K562 (cell line): ENCODE data around the gene TGM5. TPM values are rescaled to one million over a fixed set of nuclear protein-coding genes. Genes with fewer than 3 reads are reported as not detected.

Source experiments
- BRF2 ChIP-seq: IDR thresholded peaks from 3 replicates; pipeline ENCODE4 v1.6.1; 2011; ENCODE audit warnings: borderline replicate concordance, mild to moderate bottlenecking; ENCODE audit not compliant: insufficient read length, insufficient read depth
- CBX1 ChIP-seq: sonication (generic); IDR thresholded peaks from 2 replicates; pipeline ENCODE4 v1.6.1; 2016; ENCODE audit warnings: antibody characterized with exemption, low read depth, mild to moderate bottlenecking
- CSDE1 ChIP-seq, 2 experiments: fragments of 450-650 bp; IDR thresholded peaks; 2 replicates each; pipeline ENCODE4 v1.6.1; 2016; ENCODE audit warnings: mild to moderate bottlenecking in 1 of 2
- CTCF ChIP-seq, 3 experiments: IDR thresholded peaks in 2 of 3; conservative IDR thresholded peaks in 1 of 3; 2 replicates each; pipeline ENCODE4 v1.5.1; 2011 to 2012; ENCODE audit warnings: low read length in 3 of 3, mild to moderate bottlenecking in 3 of 3, control low read depth in 2 of 3, improper control_type of control experiment in 1 of 3, inconsistent platforms in 1 of 3, low read depth in 1 of 3, mixed read lengths in 1 of 3, moderate library complexity in 1 of 3; ENCODE audit not compliant: insufficient read depth in 2 of 3
- E2F4 ChIP-seq: sonication (generic); formaldehyde crosslinking; IDR thresholded peaks from 2 replicates; pipeline ENCODE4 v1.8.0; 2022; ENCODE audit warnings: mild to moderate bottlenecking, low read depth, missing genetic modification reagents
- FOXP4 ChIP-seq: sonication (generic); formaldehyde crosslinking; IDR thresholded peaks from 2 replicates; pipeline ENCODE4 v1.8.0; 2022; ENCODE audit warnings: mild to moderate bottlenecking, missing genetic modification reagents, borderline replicate concordance
- MEIS2 ChIP-seq: fragments of 450-650 bp; IDR thresholded peaks from 2 replicates; pipeline ENCODE4 v1.6.1; 2014; ENCODE audit warnings: mild to moderate bottlenecking; ENCODE audit not compliant: partially characterized antibody
- POLR2A ChIP-seq: fragments of 450-650 bp; conservative IDR thresholded peaks from 2 replicates; pipeline ENCODE4 v1.6.1; 2016
- POLR2AphosphoS5 ChIP-seq: IDR thresholded peaks from 2 replicates; pipeline ENCODE4 v1.6.1; 2011; ENCODE audit warnings: mild to moderate bottlenecking, low read depth, low read length, moderate library complexity; ENCODE audit not compliant: control insufficient read depth, insufficient read depth
- PRPF4 ChIP-seq: fragments of 200-400 bp; formaldehyde crosslinking; IDR thresholded peaks from one replicate; pipeline ENCODE4 v1.6.1; 2017; ENCODE audit warnings: low read length, low read depth, mild to moderate bottlenecking; ENCODE audit not compliant: insufficient read depth, poor library complexity, severe bottlenecking
- RAD21 ChIP-seq, 2 experiments: fragments of 250-450 bp in 1 of 2; fragments of 450-650 bp in 1 of 2; sonication (Bioruptor Pico) in 1 of 2; formaldehyde crosslinking in 1 of 2; IDR thresholded peaks in 1 of 2; conservative IDR thresholded peaks in 1 of 2; 2 replicates each; pipeline versions ENCODE4 v1.4.0 to v1.8.0; 2020 to 2022; ENCODE audit warnings: mild to moderate bottlenecking in 2 of 2, moderate library complexity in 1 of 2
- RBM22 ChIP-seq: fragments of 200-400 bp; formaldehyde crosslinking; IDR thresholded peaks from 2 replicates; pipeline ENCODE4 v1.6.1; 2018; ENCODE audit warnings: low read length, low read depth; ENCODE audit not compliant: poor library complexity, severe bottlenecking
- SMC3 ChIP-seq: conservative IDR thresholded peaks from 2 replicates; pipeline ENCODE4 v1.6.1; 2011; ENCODE audit warnings: low read depth, low read length, improper control_type of control experiment; ENCODE audit not compliant: insufficient read depth
- U2AF2 ChIP-seq: fragments of 200-400 bp; formaldehyde crosslinking; optimal IDR thresholded peaks from 2 replicates; pipeline ENCODE3; 2017; ENCODE audit warnings: low read depth, mild to moderate bottlenecking, low read length
- ZNF398 ChIP-seq: fragments of 250-450 bp; sonication (Bioruptor Pico); IDR thresholded peaks from 2 replicates; pipeline ENCODE4 v1.8.0; 2021; ENCODE audit warnings: moderate library complexity, mild to moderate bottlenecking, inconsistent platforms
- polyA plus RNA-seq, 8 experiments: library from polyadenylated mRNA; depleted of rRNA in 4 of 8; stranded (reverse) in 5 of 8; unstranded in 3 of 8; fragments of >200 nt; fragmentation: Nextera tagmentation in 2 of 8; fragmentation: Illumina TruSeq in 1 of 8; extraction: Ambion mirVana in 2 of 8; extraction: Trizol in 1 of 8; gene quantifications; 2 replicates each; pipeline versions ENCODE4 v1.2.1 to v1.2.3, GENCODE V29; 2011 to 2014; ENCODE audit warnings: inconsistent platforms in 1 of 8, missing spikeins in 1 of 8
- total RNA-seq, 7 experiments: library from RNA; depleted of rRNA in 6 of 7; stranded (reverse); fragments of >200 nt in 6 of 7; fragmentation: Illumina TruSeq in 2 of 7; extraction: Trizol in 2 of 7; gene quantifications; 2 replicates each; pipeline versions ENCODE4 v1.2.1 to v1.2.3, GENCODE V29; 2011 to 2021; ENCODE audit warnings: low replicate concordance in 1 of 7

TGM5 gene
- total and polyA plus RNA-seq, 9 of the 15 experiments (the other 6 are each of a cell fraction or from before 2014, with no cell fraction given), result 0.03 to 0.10 (median 0.07) TPM; not detected in 6

- no peak for TF ChIP-seq POLR2AphosphoS5
- TF ChIP-seq ZNF398, result no peak
- TF ChIP-seq CTCF (IDR thresholded peaks at IDR 0.05 in 2 of 3, conservative IDR thresholded peaks at IDR 0.05 in 1 of 3; ENCODE audit: insufficient read depth in 2 of 3, low read depth in 1 of 3, low read length in 3 of 3), result peak; percentile 78 to 80 (median 78)
- no peak for TF ChIP-seq RBM22
- no peak for TF ChIP-seq U2AF2
- peak; percentile 57 for TF ChIP-seq SMC3
- TF ChIP-seq CSDE1 (IDR thresholded peaks at IDR 0.05), result no peak
- no peak for TF ChIP-seq FOXP4 (CRISPR knock-in tag)
- no peak for TF ChIP-seq MEIS2
- TF ChIP-seq POLR2A, result no peak
- no peak for TF ChIP-seq PRPF4
- no peak for TF ChIP-seq E2F4 (CRISPR knock-in tag)
- TF ChIP-seq CBX1, result no peak
- TF ChIP-seq RAD21 (CRISPR knock-in tag; conservative IDR thresholded peaks at IDR 0.05 in 1 of 2, IDR thresholded peaks at IDR 0.05 in 1 of 2), result peak; percentile 40 to 66; a peak in 3 of 4 replicates
- TF ChIP-seq BRF2, result no peak
Measured at GRCh38 chr15:43204016-43204901, 62.5 kb downstream of the TGM5 start (continued).
